CD4-positive, alpha-beta T cell treated with Interleukin-6 at 100 ng/mL for 8 hours (primary cell): ENCODE data around the gene CDK9.

Experiments
- DNase-seq: peaks from one replicate; pipeline ENCODE4 v3.0.0-alpha.2; 2020; ENCODE audit warnings: mixed read lengths, low spot score

The CDK9 gene

DNA sequence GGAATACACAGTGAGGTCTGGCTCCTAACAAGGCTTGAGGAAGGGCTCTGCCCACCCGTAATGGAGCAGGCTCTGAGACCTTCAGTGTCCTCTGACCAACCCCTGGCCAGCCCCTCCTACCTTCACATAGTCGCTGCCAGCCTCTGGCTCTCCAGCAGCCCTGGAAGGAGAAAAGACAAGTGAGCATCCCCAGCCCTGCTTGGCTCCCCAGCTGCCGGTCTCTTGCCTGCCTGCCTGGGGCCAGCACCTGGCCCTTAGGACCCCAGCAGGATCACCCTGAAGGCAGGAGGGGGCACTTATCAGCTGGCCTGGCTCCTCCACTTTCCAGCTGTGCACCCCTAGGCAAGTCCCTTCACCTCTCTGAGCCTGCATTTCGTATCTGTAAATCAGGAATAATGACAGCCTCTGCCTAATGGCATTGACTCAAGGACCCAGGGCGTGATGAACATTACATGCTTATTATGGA is 24.3 kb upstream of the CDK9 start:
- DNase-seq: no peak

DNA sequence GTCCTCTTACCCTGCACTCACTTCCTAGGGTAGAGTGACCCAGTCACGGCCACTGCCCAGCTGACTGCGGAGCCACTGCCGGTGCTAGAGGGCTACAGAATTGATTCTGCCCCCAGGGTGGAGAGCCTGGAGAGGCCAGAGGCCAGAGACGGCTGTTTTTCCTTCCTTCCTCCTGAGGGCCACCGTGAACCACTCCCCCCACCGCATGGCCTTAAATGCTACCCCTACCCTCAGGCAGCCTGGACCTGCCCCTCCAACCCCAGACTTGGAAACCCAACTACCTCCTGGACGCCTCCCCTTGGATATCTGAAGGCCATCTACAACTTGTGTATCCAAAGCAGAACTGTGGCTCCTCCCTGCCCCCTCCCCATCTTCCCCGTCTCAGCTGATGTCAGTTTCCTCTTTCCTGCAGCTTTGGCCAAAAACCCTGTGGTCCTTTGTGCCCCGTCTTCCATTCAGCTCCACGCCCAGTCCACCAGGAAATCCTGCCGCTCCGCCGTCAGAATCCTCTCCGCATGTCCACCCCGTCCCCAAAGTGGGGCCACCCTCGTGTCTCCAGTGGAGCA is 23.6 kb upstream of the CDK9 start:
- DNase-seq: no peak

DNA sequence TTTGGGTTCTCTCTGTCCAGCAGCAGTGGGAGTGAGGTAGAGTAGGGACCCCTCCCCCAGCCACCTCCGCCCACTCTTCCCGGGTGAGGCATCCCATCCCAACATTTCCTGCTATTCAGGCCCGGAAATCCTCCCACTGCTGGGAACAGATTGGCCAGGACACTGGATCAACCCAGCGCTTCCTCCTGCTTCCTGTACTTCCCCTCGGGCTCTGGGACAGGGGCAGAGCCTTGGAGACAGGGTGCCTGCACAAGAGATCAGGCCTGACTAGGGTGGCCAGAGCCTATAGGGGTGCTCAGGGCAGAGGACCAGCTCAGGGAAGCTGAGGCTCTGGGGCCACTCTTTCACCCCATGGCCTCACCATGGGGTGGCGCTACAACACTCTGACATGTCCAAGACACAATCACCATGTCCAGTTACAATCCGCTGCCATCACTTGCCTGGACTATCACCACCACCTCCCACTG is 21.9 kb upstream of the CDK9 start:
- DNase-seq: no peak

DNA sequence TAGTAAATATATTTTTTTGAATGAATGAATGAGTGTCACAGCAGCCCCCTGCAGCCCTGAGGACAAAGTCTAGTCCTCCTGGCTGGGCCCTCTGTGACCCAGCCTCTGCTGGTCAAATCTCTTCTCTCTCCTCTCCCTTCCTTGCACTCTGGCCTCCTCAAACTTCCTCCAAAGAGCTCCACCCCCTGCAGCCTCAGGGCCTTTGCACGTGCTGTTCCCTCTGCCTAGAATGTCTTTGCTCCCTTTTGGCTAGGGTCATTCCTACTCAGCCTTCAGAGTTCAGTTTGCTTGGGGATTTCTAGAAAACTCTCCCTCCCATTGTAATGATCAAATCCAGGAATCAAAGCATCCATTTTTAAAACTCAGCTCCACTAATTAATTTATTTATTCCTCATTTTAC is 20.4 kb upstream of the CDK9 start:
- DNase-seq: no peak

DNA sequence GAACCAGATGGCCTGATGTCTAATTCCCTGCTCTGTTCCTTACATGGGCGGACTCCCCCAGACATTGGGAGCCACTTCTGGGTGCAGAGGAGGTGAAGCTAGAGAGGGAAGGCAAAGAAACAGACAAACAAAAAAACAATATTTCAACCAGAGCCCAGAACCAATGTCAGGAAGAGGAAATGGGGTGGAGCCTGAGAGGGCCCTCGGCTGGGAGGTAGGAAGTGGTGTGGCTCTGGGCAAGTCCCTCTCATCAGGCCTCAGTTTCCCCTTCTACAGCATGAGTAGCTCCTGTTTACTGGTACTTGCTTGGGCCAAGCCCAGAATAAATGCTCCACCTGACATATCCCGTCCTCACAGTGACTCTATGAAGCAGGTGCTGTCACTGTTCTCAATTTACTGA is 18.4 kb upstream of the CDK9 start:
- no peak for DNase-seq

DNA sequence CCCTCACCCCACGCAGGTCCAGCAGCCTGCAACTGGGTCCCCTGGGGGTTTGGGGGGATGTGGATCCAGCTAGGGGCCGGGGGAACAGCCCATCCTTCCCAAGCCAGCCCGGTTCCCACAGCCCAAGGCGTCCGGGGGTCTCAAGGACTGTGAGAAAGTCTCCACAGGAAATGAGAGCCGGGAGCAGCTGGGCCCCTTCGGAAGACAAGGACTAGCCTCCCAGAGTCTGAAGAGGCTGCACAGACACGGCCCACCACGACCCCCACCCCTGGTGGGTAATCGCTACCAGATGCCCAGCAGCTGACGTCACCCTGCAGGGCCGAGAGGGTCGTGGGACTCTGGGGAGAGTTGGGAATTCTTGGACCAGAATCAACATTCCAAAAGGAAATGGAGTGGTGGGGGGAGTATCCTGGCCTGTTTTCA is 17.9 kb upstream of the CDK9 start:
- DNase-seq: no peak

DNA sequence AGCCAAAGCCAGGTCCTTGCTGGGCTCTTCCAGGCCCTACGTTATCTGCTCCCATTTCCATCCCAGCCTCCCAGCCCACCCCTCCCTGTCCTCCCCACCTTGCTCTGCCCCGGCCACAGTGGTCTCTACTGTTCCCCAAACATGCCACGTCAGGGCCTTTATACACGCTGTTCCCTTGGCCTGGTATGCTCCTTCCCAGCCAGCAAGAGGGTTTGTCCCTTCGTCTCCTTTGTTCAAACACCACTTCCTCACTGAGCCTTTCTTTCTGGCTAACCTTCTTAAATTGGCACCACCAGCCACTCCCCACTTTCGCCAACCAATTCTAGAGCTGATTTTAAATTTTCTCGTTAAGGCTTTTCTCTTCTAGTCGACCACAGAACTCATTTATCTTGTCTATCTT is 17.1 kb upstream of the CDK9 start:
- no peak for DNase-seq

DNA sequence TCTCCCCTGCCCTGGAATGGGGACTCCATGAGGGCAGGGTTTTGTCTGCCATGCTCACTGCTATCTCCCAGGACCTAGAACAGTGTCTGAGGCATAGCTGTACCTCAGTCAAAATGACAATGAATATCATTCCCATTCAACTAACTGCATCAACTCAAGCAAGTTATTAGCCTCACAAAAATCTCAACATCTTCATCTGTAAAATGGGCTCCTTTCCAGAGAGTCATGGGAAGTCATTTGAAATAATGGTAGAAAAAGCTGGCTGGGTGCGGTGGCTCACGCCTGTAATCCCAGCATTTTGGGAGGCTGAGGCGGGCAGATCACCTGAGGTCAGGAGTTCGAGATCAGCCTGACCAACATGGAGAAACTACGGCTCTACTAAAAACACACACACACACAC is 16.7 kb upstream of the CDK9 start:
- DNase-seq: no peak

DNA sequence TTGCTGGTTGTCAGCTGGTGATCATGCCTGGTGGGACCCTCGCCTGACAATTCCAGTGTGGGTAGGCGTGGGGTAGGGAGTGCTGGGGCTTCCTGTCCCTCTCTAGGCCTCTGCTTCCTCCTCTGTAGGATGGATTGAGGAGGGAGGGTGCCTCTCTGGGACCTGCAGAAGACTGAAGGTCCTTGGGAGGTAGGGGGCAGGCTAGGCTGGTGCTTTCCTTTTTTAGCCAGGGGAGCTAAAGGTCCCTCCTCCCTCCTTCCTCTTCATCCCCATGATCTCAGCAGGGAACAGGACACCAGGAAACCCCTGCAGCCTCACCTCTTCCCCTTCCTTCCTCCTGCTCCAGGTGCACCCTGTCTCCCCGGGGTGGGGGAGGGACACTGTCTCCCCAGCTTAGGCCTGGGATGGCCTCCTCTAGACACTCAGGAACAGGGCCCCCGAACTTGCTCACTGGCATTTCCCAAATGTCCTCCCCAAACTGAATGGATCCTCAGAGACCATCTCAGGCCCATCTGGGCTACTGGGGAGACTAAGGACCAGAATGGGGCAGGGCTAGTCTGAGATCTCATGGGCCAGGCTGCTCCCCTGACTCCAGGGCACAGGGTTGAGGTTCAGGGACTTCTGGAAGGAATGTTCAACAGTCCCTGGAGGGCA is 15.8 kb upstream of the CDK9 start:
- DNase-seq: no peak

DNA sequence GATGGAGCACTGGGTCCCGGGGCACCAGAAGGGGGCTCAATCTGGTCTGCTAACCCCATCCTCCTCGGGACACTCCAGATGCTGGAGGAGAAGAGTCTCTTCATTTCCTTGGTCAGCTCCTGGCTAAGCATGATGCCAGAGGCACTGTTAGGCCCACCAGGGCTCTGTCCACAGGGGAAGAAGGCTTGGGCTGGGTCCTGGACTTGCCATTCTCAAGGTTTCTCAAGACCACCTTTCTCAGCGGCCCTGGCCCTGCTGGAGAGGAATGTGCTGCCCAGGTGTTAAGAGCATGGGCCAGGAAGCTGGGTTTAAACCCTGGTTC is 15.3 kb upstream of the CDK9 start:
- no peak for DNase-seq

DNA sequence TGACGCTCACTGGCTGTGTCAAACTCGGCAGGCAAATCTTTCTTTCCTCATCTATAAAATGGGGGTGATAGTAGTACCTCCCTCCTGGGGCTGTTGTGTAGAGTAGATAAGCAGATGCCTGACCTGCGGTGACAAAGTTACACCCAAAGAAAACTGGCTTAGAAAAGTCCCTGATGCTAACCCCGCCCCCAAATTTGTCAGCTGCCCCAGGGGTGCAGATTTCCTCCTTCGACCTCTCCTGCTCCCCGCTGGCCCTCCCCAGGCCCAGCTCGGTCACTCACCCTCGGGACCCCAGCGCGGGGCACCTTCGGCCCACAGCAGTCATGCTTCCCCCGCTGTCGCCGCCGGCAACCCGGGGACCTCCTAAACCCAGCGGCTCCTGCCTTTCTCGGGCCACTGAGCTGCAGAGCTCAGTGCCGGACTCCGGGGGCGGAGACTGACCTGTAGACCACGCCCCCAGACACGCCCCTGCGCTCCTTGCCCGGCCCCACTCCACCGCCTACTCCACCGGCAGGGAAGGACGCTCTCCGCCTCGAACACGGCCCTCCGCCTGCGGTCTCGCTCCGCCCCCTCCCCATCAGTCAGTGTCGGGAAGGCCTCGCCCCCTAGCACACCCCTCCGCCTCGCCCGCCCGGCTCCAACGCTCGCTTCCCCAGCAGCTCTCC is 14.8 kb upstream of the CDK9 start:
- DNase-seq: peak; percentile 99

DNA sequence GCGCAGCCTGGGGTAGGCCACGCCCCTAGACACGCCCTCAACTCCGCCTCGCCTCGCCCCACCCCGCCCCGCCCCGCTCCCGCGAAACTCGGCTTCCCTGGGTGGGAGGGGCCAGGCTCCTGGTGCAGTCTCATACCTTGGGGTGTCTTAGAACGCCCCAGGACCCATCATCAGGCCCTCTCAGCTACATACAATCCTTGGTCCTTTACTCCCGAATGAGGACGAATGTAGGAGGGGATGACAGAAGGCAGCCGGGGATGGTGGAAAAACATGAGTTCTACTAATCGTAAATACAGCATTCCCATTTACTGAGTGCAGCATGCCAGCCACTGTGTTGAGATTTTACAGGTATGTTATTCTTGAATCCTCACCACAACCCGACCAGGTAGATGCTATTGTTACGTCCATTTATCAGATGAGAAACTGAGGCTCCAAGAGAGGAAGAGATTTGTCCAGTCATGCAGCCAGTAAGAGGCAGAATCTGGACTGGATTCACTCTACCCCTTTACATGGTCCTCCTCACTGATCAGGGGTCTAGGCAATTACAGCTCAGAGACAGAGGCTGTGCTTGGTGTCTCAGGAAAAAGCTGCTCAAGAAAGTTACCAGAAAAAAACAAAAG is 14.2 kb upstream of the CDK9 start:
- no peak for DNase-seq

DNA sequence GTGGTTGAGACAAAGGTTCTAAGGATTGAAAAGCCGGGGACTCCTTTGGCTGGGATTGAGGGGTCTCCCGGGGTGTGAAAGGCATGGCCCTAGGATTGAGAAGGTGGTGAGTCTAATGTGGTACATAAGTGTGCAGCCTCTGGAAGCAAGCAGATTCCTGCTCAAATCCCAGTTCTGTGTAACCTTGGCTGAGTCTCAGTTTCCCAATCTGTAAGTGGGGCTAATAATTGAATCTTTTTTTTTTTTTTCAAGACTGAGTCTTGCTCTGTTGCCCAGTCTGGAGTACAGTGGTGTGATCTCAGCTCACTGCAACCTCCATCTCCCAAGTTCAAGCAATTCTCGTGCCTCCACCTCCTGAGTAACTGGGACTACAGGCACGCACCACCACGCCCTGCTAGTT is 13.2 kb upstream of the CDK9 start:
- DNase-seq: no peak

DNA sequence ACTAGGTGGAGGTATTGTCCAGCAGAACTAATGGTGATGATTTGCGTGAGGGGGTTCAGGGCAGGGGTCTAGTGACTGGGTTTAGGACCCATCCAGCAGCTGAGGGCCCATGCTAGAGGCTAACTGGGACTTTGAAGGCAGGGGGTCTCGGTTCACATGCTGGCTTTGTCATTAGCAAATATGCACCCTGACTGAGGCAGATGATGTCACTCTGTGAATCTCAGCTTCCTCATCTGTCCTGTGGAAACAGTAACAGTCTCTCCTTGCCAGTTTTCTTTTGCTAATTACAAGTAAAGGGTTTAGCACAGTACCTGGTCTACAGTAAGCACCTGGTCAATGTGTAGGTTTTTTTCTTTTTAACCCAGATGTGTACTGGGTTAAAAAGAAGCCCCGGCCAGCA is 12.6 kb upstream of the CDK9 start:
- DNase-seq: no peak

DNA sequence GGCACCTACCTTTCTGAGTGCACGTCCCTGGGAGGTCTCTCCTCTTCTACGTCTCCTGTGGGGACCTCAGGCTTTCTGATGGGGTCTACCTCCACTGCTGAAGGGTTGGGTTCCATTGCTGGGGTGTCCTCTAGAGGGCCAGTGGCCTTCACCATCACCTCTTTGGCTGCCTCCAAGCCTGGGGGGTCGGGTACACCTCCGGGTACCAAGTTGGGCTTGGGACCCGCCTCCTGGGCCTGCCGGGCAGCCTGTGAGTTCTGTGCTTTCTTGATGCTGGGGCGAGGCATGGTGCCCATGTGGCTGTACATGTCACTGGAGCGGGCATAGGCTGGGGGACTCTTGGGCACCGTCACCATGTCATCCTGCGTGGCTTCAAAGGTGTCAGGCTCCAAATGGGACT is 11.9 kb upstream of the CDK9 start:
- DNase-seq: no peak

DNA sequence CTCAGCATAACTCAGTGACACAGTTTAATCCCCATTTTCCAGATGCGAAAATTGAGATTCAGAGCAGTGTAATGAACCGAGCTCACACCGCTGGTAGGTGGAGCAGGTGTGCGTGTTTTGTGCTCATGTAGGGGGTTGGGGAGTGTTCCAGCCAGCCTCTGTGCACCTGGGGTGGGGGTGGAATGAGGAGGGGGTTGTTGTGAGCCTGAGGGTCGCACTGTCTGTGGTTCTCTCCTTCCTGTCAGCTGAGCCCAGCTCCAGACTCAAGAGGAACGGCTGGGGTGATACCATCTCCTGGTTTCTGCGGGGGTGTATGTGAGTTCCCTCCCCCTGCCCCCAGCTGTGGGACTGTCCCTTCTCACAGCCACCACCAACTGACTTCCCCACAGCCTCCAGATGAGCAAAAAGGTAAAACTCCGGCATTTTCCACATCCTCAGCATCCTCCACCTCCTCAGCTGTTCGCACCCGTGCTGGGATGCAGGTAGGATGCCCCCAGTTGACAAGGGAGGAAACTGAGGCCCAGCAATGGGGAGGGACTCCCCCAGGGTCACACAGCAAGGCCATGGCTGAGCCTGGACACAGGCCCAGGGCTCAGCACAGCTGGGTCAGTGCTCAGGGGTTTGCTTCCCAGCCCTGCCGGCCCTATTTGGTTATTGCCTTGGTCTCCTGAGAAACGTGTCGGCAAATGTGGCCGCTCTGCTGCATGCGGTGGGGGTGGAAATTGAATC is 9.5 kb upstream of the CDK9 start:
- peak; percentile 89 for DNase-seq

DNA sequence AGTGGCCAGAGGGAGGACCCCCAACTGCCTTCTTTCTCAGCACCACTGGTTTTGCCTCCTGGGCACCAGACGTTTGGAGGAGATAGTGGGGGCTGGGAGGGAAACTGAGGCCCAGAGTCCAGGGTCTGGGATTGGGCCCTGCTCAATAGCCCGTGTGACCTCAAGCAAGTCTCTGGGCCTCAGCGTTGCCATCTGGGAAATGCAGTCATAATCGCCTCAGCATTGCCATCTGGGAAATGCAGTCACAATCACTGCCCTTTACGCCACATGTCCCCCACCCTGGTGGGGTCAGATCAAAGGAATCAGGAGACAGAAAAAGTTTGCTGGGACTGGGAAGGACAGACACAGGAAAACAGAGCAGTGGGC is 8.9 kb upstream of the CDK9 start:
- no peak for DNase-seq

DNA sequence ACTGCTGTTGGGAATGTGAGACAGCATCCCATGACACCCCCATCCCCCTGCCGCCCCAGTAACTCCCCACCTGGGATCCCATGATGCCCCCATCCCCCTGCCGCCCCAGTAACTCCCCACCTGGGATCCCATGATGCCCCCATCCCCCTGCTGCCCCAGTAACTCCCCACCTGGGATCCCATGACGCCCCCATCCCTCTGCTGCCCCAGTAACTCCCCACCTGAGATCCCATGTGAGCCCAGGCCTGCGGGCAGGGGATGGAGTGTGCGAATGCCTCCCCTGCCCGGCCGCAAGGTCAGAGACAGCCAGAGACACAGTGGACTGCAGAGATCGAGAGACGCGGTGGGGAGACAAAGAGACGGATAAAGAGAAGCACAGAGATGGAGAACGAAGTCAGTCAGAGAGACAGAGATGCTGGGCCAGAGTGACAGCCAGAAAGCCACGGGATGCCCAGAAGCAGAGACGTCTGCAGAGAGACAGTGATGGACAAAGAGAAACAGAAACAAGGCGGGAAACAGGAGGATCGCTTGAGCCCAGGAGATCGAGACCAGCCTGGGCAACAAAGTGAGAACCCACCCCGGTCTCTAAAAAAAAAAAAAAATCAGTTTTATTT is 8.4 kb upstream of the CDK9 start:
- no peak for DNase-seq

DNA sequence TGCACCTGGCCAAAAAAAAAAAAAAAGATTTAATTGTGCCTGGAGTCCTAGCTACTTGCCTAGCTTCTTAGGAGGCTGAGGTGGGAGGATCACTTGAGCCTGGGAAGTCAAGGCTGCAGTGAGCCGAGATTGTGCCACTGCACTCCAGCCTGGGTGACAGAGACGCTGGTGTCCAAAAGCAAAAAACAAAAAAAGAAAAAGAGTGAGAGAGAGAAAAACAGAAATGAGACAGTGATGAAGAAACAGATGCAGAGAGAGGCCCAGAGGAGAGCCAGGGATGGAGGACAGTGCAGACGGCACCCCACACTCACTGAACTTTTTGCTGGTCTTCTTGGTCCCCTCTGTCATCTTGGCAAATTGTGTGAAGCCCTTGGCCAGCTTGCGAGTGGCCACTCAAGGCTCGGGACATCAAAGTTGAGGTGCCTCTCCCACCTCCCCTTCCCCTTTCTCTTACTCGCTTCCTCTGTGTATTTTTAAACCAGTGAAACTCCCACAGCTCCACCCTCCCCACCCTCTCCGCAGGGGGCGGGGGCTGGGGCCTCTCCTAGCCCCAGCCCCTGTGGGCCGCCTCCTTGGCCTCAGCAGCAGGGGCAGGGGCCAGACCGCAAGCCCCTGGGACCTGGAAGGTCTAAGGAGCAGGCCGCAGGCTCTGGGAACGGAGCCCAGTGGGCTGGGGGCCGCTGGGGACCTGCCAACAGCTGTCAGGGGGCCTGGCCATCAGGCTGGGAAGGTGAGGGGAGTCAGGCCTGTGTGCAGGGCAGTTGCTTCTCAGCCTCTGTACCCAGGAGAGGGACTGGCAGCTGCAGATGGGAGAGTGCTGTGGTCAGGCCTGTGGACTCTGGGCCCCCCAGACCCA is 7.3 kb upstream of the CDK9 start, which contains the start of gene SH2D3C:
TSS of gene SH2D3C (minus strand) at position 387 of the 856 bp plus-strand sequence. CDS start at position 348, 39 bp downstream.
- peak; percentile 45 for DNase-seq

DNA sequence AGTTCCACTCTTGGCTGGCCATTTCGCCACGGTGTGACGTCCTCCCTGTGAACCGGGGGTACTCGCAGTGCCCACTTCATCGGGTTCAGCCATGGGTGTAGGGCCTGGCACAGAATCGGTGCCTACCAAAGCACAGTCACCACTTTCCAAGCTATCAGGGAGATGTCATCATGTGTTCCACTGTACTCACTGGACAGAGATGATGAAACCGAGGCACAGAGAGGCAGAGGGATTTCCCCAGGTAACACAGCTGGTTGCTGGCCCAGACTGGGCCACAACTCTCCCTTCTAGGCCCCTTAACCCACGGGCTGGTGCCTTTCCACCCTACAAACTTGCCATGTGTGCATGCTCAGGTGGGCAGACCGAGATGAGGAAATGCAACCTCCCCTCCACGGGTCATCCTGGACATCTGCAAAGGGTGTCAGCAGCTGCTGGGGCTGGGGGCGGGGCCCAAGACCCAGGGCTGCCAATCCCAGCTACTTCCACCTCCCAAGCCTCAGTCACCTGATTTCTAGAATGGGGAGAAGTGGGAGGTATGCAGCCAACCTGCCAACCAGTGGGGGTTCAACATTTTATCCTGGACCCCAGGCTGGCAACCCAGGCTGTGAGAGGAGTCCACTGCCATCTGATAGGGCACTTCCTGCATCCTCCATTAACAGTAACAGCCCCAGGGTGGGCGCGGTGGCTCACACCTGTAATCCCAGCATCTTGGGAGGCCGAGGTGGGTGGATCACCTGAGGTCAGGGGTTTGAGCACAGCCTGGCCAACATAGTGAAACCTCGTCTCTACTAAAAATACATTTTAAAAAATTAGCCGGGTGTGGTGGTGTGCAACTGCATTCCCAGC is 6.5 kb upstream of the CDK9 start:
- DNase-seq: peak; percentile 52
